KMS-11 (cell line): ENCODE data around the gene NOMO2.
"Not testable (repeated sequence)": the region's sequence is repeated elsewhere in the genome, so short reads cannot be mapped to it uniquely, and the experiment has no call there.

Experiments
- H2AFZ ChIP-seq: fragments of 200-600 bp; sonication (generic); 2 replicates; pipeline ENCODE4 v1.6.1; 2016; ENCODE audit warnings: antibody characterized with exemption, mixed run types, low read depth
- H3K27ac ChIP-seq: fragments of 200-600 bp; sonication (generic); 2 replicates; pipeline ENCODE4 v1.6.1; 2016; ENCODE audit warnings: mild to moderate bottlenecking, mixed run types
- H3K27me3 ChIP-seq: fragments of 200-600 bp; sonication (generic); 2 replicates; pipeline ENCODE4 v1.6.1; 2017; ENCODE audit warnings: mild to moderate bottlenecking, low read depth, mixed run types, moderate library complexity; ENCODE audit not compliant: insufficient read depth
- H3K36me3 ChIP-seq: fragments of 200-600 bp; sonication (generic); 2 replicates; pipeline ENCODE4 v1.6.1; 2017; ENCODE audit warnings: mild to moderate bottlenecking, mixed run types; ENCODE audit not compliant: insufficient read depth
- H3K4me1 ChIP-seq: fragments of 200-600 bp; sonication (generic); 2 replicates; pipeline ENCODE4 v1.6.1; 2016; ENCODE audit warnings: mild to moderate bottlenecking, low read depth, mixed run types; ENCODE audit not compliant: poor library complexity, severe bottlenecking
- H3K4me2 ChIP-seq: fragments of 200-600 bp; sonication (generic); 2 replicates; pipeline ENCODE4 v1.7.0; 2016; ENCODE audit warnings: mild to moderate bottlenecking, mixed run types
- H3K4me3 ChIP-seq: fragments of 200-600 bp; sonication (generic); IDR thresholded peaks from 2 replicates; pipeline ENCODE4 v1.6.1; 2017; ENCODE audit warnings: low read depth, low read length, mixed read lengths; ENCODE audit not compliant: insufficient read depth
- H3K79me2 ChIP-seq: fragments of 200-600 bp; sonication (generic); 2 replicates; pipeline ENCODE4 v1.6.1; 2016; ENCODE audit warnings: low read depth, mixed run types; ENCODE audit not compliant: insufficient read depth
- H3K9ac ChIP-seq: fragments of 200-600 bp; sonication (generic); 2 replicates; pipeline ENCODE4 v1.6.1; 2016; ENCODE audit warnings: mild to moderate bottlenecking, mixed run types
- H4K20me1 ChIP-seq: fragments of 200-600 bp; sonication (generic); 2 replicates; pipeline ENCODE4 v1.6.1; 2016; ENCODE audit warnings: mild to moderate bottlenecking, mixed run types; ENCODE audit not compliant: insufficient read depth
- TF ChIP-seq, protein P1 (sequence below): fragments of 200-600 bp; sonication (generic); conservative IDR thresholded peaks from 2 replicates; pipeline ENCODE4 v1.6.1; 2017; ENCODE audit warnings: low read depth, mild to moderate bottlenecking, antibody characterized with exemption, low read length, moderate library complexity, mixed read lengths

NOMO2 gene

DNA sequence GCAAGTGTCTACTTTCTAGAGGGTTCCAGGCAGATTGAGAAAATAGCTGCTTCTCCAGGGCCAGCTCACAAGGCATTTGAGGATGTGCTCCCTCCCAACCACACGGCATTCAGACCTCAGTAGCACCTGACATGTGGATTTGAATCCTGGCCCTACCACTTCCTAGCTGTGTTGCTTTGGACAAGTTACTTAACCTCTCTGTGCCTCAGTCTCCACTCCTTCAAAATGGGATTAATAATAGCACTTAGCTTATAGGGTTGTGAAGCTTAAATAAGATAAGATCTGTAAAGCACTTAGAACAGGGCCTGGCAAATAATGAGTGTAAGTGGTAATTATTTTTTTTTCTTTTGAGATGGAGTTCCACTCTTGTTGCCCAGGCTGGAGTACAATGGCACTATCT lies 21.0 kb upstream of the NOMO2 start:
- Histone ChIP-seq H2AFZ (no peak overlapping the region), H3K4me2 (no peak overlapping the region), H3K9ac (no peak overlapping the region), H3K4me1 (peaks cover 8% of the 10 kb centered on the region), H3K79me2 (no peaks in the 10 kb centered on the region), H3K27ac (no peak overlapping the region), H3K4me3 (no peak overlapping the region), H4K20me1 (no peaks in the 10 kb centered on the region), H3K27me3 (no peaks in the 10 kb centered on the region), H3K36me3 (no peaks in the 10 kb centered on the region)
- TF ChIP-seq, protein P1, sequence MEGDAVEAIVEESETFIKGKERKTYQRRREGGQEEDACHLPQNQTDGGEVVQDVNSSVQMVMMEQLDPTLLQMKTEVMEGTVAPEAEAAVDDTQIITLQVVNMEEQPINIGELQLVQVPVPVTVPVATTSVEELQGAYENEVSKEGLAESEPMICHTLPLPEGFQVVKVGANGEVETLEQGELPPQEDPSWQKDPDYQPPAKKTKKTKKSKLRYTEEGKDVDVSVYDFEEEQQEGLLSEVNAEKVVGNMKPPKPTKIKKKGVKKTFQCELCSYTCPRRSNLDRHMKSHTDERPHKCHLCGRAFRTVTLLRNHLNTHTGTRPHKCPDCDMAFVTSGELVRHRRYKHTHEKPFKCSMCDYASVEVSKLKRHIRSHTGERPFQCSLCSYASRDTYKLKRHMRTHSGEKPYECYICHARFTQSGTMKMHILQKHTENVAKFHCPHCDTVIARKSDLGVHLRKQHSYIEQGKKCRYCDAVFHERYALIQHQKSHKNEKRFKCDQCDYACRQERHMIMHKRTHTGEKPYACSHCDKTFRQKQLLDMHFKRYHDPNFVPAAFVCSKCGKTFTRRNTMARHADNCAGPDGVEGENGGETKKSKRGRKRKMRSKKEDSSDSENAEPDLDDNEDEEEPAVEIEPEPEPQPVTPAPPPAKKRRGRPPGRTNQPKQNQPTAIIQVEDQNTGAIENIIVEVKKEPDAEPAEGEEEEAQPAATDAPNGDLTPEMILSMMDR = no peak

DNA sequence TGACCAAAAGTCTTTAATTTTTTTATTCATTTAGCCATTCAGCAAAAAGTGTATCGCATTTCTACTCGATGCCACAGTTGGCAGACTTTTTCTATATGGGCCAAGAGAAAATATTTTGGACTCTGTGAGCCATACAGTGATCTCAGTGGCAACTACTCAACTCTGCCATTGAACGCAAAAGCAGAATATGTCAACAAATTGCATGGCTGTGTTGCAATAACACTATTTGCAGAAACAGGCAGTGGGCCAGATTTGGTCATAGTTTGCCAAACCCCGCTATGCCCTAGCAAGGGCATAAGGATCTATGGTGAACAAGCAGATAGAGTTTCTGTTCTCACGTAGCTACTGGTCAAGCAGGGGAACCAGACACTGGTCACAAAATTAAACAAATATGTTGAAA lies 18.5 kb upstream of the NOMO2 start:
- not testable (repeated sequence) for H3K27ac ChIP-seq, H3K4me1 ChIP-seq, H3K36me3 ChIP-seq, H3K4me3 ChIP-seq, H3K79me2 ChIP-seq, H3K27me3 ChIP-seq, H3K4me2 ChIP-seq, H2AFZ ChIP-seq, H3K9ac ChIP-seq, H4K20me1 ChIP-seq

DNA sequence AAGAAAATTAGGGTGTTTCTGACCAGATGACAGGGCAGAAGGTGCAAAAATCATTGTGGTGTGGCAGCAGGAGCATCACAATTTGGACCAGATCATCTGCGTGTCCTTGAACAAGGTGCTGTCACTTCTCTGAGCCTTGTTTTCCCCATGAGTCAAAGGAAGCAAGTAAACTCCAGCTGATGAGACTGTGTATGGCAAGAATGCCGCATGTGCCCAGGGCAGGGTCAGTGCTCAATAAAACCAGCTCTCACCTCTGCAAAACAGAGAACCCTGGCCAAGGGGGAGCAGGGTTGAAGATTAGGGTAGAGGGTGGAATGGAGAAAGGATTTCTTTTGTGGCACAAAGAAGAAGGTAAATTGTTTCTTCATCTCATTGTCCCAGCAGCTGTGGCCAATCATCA lies 17.4 kb upstream of the NOMO2 start:
- not testable (repeated sequence) for H3K79me2 ChIP-seq, H3K4me2 ChIP-seq, H2AFZ ChIP-seq, H3K4me3 ChIP-seq, H4K20me1 ChIP-seq, H3K27me3 ChIP-seq, H3K4me1 ChIP-seq, H3K36me3 ChIP-seq, H3K27ac ChIP-seq, H3K9ac ChIP-seq

DNA sequence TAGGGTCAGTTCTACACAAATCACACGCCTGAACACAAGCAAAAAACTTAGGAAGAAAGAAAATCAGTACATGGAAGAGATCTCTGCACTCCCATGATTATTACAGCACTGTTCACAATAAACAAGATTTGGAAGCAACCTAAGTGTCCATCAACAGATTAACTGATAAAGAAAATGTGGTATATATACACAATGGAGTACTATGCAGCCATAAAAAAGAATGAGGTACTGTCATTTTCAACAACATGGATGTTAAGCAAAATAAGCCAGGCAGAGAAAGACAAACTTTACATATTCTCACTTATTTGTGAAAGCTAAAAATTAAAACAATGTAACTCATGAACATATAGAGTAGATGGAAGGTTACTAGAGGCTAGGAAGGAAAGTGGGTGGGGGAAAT lies 16.0 kb upstream of the NOMO2 start:
- H3K9ac ChIP-seq, H2AFZ ChIP-seq, H3K36me3 ChIP-seq, H3K27me3 ChIP-seq, H3K4me1 ChIP-seq, H4K20me1 ChIP-seq, H3K4me2 ChIP-seq, H3K27ac ChIP-seq, H3K4me3 ChIP-seq, H3K79me2 ChIP-seq: not testable (repeated sequence)

DNA sequence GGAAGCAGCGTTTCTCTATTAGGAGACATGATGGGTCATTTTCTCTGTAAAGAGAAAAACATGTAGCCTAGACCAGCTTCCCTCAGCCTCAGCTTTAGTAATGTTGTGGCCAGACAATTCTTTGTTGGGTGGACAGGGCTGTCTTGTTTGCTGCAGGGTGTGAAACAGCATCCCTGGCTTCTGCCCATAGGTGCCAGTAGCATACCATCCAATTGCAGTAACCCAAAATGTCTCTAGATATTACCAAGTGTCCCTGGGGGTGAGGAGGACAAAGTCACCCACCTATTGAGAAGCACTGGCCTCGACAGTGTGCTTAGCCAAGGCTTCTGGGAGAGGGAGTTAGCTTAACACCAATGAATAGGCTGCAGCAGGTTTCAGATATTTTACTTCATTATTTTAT lies 14.0 kb upstream of the NOMO2 start:
- not testable (repeated sequence) for H3K27me3 ChIP-seq, H3K27ac ChIP-seq, H3K79me2 ChIP-seq, H2AFZ ChIP-seq, H3K4me2 ChIP-seq, H3K4me1 ChIP-seq, H3K9ac ChIP-seq, H4K20me1 ChIP-seq, H3K36me3 ChIP-seq, H3K4me3 ChIP-seq

DNA sequence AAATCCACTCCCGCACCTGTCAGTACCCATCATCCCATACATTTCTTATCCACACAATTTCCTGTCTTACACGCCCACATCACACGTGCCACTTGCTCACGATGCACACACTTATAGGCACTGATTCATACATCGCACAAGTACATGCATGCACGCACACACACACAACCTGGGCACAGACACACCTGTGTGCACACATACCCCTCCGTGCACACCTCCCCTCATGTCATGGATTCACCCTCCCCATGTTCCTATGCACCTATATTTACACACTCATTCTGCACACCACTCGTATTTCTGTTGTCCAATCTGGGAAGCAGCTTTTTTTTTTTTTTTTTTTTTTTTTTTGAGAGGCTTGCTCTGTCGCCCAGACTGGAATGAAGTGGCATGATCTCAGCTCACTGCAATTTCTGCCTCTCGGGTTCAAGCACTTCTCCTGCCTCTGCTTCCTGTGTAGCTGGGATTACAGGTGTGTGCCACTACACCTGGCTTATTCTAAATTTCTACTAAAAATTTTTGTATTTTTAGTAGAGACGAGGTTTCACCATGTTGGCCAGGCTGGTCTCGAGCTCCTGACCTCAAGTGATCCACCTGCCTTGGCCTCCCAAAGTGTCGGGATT lies 13.5 kb upstream of the NOMO2 start:
- H3K79me2 ChIP-seq, H3K4me2 ChIP-seq, H4K20me1 ChIP-seq, H3K9ac ChIP-seq, H2AFZ ChIP-seq, H3K36me3 ChIP-seq, H3K4me1 ChIP-seq, H3K27ac ChIP-seq, H3K27me3 ChIP-seq, H3K4me3 ChIP-seq: not testable (repeated sequence)

DNA sequence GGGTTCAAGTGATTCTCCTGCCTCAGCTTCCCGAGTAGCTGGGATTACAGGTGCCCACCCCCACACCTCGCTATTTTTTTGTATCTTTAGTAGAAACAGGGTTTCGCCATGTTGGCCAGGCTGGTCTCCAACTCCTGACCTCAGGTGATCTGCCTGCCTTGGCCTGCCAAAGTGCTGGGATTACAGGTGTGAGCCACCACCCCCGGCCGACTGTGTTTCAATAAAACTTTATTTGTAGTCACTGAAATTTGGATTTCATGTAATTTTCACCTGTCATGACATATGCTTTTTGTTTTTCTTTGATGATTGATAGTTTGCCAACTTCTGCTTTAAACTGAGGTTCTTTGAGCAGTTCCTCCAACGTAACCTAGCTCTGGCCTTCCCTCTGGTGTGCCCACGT lies 12.0 kb upstream of the NOMO2 start:
- not testable (repeated sequence) for H2AFZ ChIP-seq, H3K4me3 ChIP-seq, H3K79me2 ChIP-seq, H4K20me1 ChIP-seq, H3K9ac ChIP-seq, H3K27me3 ChIP-seq, H3K36me3 ChIP-seq, H3K27ac ChIP-seq, H3K4me1 ChIP-seq, H3K4me2 ChIP-seq

DNA sequence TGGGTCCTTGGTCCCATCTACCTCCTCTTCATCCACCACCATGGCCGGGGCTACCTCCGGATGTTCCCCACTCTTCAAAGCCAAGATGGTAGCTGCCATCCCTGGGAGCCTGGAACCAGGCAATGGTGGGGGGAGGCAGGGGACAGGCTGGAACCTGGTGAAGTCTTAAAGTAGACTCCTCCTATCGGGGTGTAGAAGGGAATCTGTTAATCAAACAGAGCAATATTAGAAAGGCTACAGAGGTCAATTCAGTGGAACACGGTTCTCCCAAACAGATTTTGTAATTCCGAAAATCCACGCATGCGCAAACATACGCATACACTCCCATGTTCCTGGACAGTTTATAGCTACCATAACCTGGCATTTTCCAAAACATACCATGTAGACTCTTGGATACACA lies 11.1 kb upstream of the NOMO2 start:
- not testable (repeated sequence) for H3K36me3 ChIP-seq, H3K4me3 ChIP-seq, H4K20me1 ChIP-seq, H3K4me2 ChIP-seq, H3K27ac ChIP-seq, H2AFZ ChIP-seq, H3K27me3 ChIP-seq, H3K4me1 ChIP-seq, H3K79me2 ChIP-seq, H3K9ac ChIP-seq

DNA sequence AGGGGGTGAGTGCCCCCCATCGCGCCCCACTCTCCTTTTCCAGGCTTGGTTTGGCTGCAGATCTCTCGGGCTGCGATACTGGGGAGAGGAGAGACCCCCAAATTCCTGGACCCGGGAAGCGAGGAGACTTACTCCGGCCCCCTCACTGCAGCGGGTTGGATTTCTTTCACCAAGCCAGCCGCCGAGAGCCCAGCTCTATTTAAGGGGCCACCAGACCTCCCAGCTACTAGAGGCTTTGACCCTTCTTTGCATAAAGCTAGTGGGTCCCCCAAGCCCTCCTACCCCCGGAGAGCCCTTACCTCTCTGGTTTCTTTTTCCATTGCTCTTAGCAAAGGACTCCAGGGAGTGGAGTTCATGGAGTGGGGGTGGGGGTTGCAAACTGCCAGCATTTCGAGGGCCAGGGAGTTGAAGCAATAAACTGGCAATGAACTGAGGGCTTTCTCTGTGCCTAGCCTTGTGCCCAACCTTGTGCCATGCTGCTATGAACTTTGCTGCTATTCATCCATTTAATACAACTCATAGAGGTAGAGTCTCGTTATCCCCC lies 9.5 kb upstream of the NOMO2 start:
- H3K36me3 ChIP-seq, H3K4me1 ChIP-seq, H3K4me3 ChIP-seq, H3K9ac ChIP-seq, H3K27ac ChIP-seq, H4K20me1 ChIP-seq, H3K79me2 ChIP-seq, H2AFZ ChIP-seq, H3K27me3 ChIP-seq, H3K4me2 ChIP-seq: not testable (repeated sequence)
